Activated CD4-positive, alpha-beta T cell treated with anti-CD3 and anti-CD28 coated beads, Interleukin-2, amount 50 U/mL, for 16 hours (primary cell): ENCODE results near the gene PCSK6.

Experiments used
- DNase-seq: peaks from one replicate; pipeline ENCODE4 v3.0.0-alpha.2; 2020

Gene PCSK6

DNA sequence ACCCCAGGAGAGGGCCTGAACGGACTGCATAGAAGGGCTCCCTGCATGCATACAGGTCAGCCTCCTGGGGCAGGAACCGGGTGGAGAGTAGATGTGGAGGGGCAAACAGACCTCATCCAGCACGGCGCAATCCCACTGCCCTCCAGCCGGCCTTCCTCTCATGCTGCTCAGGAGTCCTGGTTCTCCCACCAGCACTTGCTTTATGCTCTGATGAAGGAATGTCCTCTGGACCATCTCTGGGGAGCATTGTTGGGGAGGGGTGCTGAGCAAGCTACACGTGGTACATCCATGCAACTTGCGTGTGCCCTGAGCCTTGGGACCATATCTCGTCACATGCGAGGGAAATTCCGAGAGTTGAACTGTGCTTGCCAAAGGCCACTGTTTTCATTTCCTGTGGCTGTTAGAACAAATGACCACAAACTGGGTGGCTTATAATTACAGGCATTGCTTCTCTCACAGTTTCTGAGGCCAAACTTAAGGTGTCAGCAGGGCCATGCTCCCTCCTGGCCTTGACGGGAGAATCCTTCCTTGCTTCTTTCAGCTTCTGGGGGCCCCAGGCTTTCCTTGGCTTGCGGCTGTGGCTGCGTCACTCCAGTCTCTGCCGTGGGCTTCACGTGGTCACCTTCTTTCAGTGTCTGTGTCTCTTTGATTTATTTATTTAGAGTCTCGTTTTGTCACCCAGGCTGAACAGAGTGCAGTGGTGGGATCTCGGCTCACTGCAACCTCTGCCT lies 224.4 kb downstream of the PCSK6 start:
- no peak for DNase-seq

DNA sequence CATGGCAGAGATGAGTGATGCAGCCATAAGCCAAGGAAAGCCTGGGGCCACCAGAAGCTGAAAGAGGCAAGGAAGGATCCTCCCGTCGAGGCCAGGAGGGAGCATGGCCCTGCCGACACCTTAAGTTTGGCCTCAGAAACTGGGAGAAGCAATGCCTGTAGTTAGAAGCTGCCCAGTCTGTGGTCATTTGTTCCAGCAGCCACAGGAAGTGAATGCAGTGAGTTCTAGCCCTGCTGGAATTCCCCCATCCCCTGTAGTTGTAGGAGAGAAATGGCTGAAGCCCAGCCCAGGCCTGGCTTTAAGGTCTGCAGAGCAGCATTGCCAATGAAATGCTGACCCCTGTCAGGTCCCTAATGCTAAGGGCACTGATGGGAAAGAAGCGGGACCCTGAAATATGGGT lies 225.5 kb downstream of the PCSK6 start:
- no peak for DNase-seq

DNA sequence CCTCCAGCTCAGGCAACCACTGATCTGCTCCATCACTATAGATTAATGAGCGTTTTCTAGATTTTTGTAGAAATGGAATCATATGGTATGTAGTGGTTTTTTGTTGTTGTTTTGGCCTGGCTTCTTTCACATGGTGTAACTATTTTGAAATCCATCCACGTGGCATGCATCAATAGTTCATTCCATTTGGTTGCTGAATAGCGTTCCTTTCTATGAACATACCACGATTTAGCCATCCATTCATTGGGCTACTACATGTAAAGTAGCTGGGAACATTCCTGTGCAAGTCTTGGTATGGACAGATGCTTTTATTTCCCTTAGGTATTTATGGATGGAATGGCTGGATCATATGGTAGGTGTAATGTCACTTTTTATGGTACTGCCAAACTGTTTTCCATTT lies 227.0 kb downstream of the PCSK6 start:
- DNase-seq: no peak

- DNase-seq: peak; percentile 69
These were observed 231.0 kb downstream of the PCSK6 start for GRCh38 chr15:101258238-101259144.

- no peak for DNase-seq
These were observed 232.8 kb downstream of the PCSK6 start for GRCh38 chr15:101256757-101257156.

DNA sequence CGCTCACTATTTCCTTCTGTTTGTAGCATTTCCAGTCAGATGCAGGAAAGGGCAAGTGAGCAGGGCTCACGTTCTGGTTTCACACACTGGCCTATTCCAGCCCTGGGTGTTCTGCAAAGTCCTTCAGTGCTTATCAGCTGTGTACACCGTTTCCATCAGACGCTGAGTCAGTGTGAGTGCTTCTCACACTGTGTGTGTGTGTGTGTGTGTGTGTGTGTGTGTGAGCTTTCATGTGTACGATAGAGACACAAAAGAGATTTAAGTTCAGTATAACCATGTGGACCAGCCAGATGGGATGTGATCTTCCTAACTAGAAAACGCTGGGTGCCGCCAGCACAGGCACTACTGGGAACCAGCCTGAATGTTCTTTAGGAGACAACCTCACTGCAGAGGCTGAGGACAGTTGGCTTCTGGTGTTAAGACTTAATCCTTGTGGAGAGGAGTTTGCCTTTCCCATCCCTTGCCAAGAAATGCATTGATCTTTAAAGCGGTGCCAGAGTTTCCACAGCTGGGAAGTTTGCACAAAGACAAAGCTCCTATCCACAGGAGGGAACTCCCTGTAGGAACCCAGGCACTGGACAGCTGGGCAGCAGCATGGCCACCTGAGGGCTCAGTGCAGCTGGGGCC lies 233.8 kb downstream of the PCSK6 start:
- DNase-seq: no peak

DNA sequence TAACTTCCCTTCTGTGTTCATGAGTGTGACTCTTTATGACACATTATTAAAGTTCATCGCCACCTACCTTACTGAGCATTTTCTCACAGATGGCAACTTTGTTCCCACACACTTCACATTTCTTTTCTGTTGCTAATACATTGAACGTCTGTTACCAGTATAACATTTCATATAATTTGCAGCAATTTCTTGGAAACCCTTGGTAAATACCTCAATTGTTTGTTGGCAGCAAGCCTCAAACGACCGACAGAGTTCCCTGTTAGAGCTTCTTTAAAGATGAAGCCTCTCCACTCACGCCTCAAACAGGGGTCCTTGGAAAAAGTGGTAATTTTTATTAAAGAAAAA lies 234.5 kb downstream of the PCSK6 start:
- no peak for DNase-seq

GRCh38 chr15:101254157-101255050 lies 235.1 kb downstream of the PCSK6 start:
- no peak for DNase-seq
